ENCODE data around the gene TRAF3.

The TRAF3 gene

GRCh38 chr14:102826161-102826560 lies 48.9 kb downstream of the TRAF3 start:
- H3K4me2 ChIP-seq (ENCODE audit: insufficient read depth, low read length): no peak overlapping the region
- no peak for TF ChIP-seq CTCF (IDR thresholded peaks at IDR 0.05; ENCODE audit: borderline replicate concordance, extremely low read depth, low read length, poor library complexity, severe bottlenecking)
- no peak for TF ChIP-seq EZH2 (IDR thresholded peaks at IDR 0.05; ENCODE audit: borderline replicate concordance, low read depth, low read length, severe bottlenecking)
- H3K9me3 ChIP-seq (ENCODE audit: insufficient read depth, low read length, severe bottlenecking): no peaks in the 10 kb centered on the region
- H3K4me3 ChIP-seq (ENCODE audit: low read depth in 1 of 2, low read length in 2 of 2): no peak overlapping the region
- peaks cover 13% of the 10 kb centered on the region; the same call in 1 of the 2 replicates for H3K36me3 ChIP-seq (ENCODE audit: insufficient read depth, low read length)
- peaks cover 70% of the 10 kb centered on the region for H4K20me1 ChIP-seq (ENCODE audit: insufficient read depth, low read length)
- no peak overlapping the region for H3K9ac ChIP-seq (ENCODE audit: low read depth, low read length)
- no peaks in the 10 kb centered on the region for H3K27me3 ChIP-seq (ENCODE audit: insufficient read depth, low read length, poor library complexity)
- no peak overlapping the region for H2AFZ ChIP-seq (ENCODE audit: low read depth, low read length)
- H3K79me2 ChIP-seq (ENCODE audit: insufficient read depth, low read length): peaks cover 91% of the 10 kb centered on the region
- no peak for DNase-seq
- ATAC-seq (ENCODE audit: insufficient read depth, low read depth): no peak
- H3K27ac ChIP-seq (ENCODE audit: low read length): no peak overlapping the region
- H3K4me1 ChIP-seq (ENCODE audit: insufficient read depth, low read length): no peaks in the 10 kb centered on the region

GRCh38 chr14:102826751-102827675 lies 49.8 kb downstream of the TRAF3 start:
- Histone ChIP-seq H3K4me1 (ENCODE audit: insufficient read depth, low read length) (no peaks in the 10 kb centered on the region), H3K9ac (ENCODE audit: low read depth, low read length) (no peak overlapping the region), H3K36me3 (ENCODE audit: insufficient read depth, low read length) (peaks cover 19% of the 10 kb centered on the region; the same call in 1 of the 2 replicates), H3K9me3 (ENCODE audit: insufficient read depth, low read length, severe bottlenecking) (no peaks in the 10 kb centered on the region), H3K79me2 (ENCODE audit: insufficient read depth, low read length) (peaks cover 88% of the 10 kb centered on the region), H4K20me1 (ENCODE audit: insufficient read depth, low read length) (peaks cover 74% of the 10 kb centered on the region), H3K27ac (ENCODE audit: low read length) (no peak overlapping the region), H3K27me3 (ENCODE audit: insufficient read depth, low read length, poor library complexity) (no peaks in the 10 kb centered on the region), H3K4me3 (ENCODE audit: low read depth in 1 of 2, low read length in 2 of 2) (no peak overlapping the region), H2AFZ (ENCODE audit: low read depth, low read length) (no peak overlapping the region), H3K4me2 (ENCODE audit: insufficient read depth, low read length) (no peak overlapping the region)
- TF ChIP-seq CTCF (IDR thresholded peaks at IDR 0.05; ENCODE audit: borderline replicate concordance, extremely low read depth, low read length, poor library complexity, severe bottlenecking) (no peak), EZH2 (IDR thresholded peaks at IDR 0.05; ENCODE audit: borderline replicate concordance, low read depth, low read length, severe bottlenecking) (no peak)
- DNase-seq (no peak), ATAC-seq (ENCODE audit: insufficient read depth, low read depth) (no peak)

GRCh38 chr14:102827716-102828115 lies 50.5 kb downstream of the TRAF3 start:
- Histone ChIP-seq H3K9ac (ENCODE audit: low read depth, low read length) (no peak overlapping the region), H2AFZ (ENCODE audit: low read depth, low read length) (no peak overlapping the region), H3K4me3 (ENCODE audit: low read depth in 1 of 2, low read length in 2 of 2) (no peak overlapping the region), H3K9me3 (ENCODE audit: insufficient read depth, low read length, severe bottlenecking) (no peaks in the 10 kb centered on the region), H3K27me3 (ENCODE audit: insufficient read depth, low read length, poor library complexity) (no peaks in the 10 kb centered on the region), H3K4me2 (ENCODE audit: insufficient read depth, low read length) (no peak overlapping the region), H3K36me3 (ENCODE audit: insufficient read depth, low read length) (peaks cover 19% of the 10 kb centered on the region; the same call in 1 of the 2 replicates), H3K27ac (ENCODE audit: low read length) (no peak overlapping the region), H3K4me1 (ENCODE audit: insufficient read depth, low read length) (no peaks in the 10 kb centered on the region), H3K79me2 (ENCODE audit: insufficient read depth, low read length) (peaks cover 82% of the 10 kb centered on the region), H4K20me1 (ENCODE audit: insufficient read depth, low read length) (peaks cover 74% of the 10 kb centered on the region)
- no peak for ATAC-seq (ENCODE audit: insufficient read depth, low read depth)
- DNase-seq: no peak
- TF ChIP-seq CTCF (IDR thresholded peaks at IDR 0.05; ENCODE audit: borderline replicate concordance, extremely low read depth, low read length, poor library complexity, severe bottlenecking) (no peak), EZH2 (IDR thresholded peaks at IDR 0.05; ENCODE audit: borderline replicate concordance, low read depth, low read length, severe bottlenecking) (no peak)

Data from DND-41 (cell line).